ENCODE results near the gene PIM2. TPM values are rescaled to one million over a fixed set of nuclear protein-coding genes. Genes with fewer than 3 reads are reported as not detected.

The PIM2 gene
- total and polyA plus RNA-seq, 9 of the 15 experiments (the other 6 are each of a cell fraction or from before 2014, with no cell fraction given) = 67.6 to 191 (median 108) TPM

- TF ChIP-seq REST (IDR thresholded peaks at IDR 0.05; ENCODE audit: borderline replicate concordance) = no peak
- peak; percentile 86; the same call in 1 of the 2 replicates for TF ChIP-seq REST (CRISPR knock-in tag; IDR thresholded peaks at IDR 0.05; ENCODE audit: low read depth)
- TF ChIP-seq ZNF717 (CRISPR knock-in tag; IDR thresholded peaks at IDR 0.05) = 0 out of 2 replicates have a peak, but pooled peaks have one; percentile 82
- peak; percentile 96 for TF ChIP-seq ZBTB1 (CRISPR knock-in tag; IDR thresholded peaks at IDR 0.05; ENCODE audit: borderline replicate concordance, low read depth)
Measured at GRCh38 chrX:48911412-48912182, 7.2 kb downstream of the PIM2 start, which contains the start of gene SLC35A2 (continued).

All from K562 (cell line).